ENCODE data around the gene APLNR. TPM values are rescaled to one million over a fixed set of nuclear protein-coding genes. Genes with fewer than 3 reads are reported as not detected.

The APLNR gene
- total and polyA plus RNA-seq, 2 donors (not counting 1 experiment from before 2014, with no cell fraction given): not detected

DNA sequence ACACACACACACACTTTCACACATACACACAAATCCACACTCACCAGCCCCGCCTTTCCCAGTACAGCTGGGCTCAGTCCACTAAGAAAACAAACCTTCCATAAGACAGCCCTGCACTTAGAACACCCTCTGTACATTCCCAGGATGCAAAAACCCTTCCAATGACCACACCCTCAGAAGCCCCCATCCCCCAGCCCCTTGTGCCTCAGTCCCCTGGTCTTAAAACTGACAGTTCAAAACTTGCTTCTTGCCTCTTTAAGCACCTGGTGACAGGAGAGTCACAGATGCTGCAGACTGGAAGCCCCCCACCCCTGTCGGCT is 23.0 kb downstream of the APLNR start:
- no peak for DNase-seq
- Mint-ChIP-seq H3K4me1 (no peaks in the 10 kb centered on the region), H3K27me3 (peaks cover 17% of the 10 kb centered on the region), H3K4me3 (no peak overlapping the region), H3K27ac (no peak overlapping the region), H3K9me3 (ENCODE audit: insufficient read depth) (no peaks in the 10 kb centered on the region)
- H3K4me1 ChIP-seq (ENCODE audit: control insufficient read depth in 2 of 2, insufficient read depth in 2 of 2, low read length in 2 of 2): no peaks in the 10 kb centered on the region
- H3K27me3 ChIP-seq (replicated peaks in 1 of 4; ENCODE audit: control extremely low read depth in 1 of 4, control insufficient read depth in 3 of 4, insufficient read depth in 4 of 4, low read length in 3 of 4): peaks cover 0 to 4% (median 0%) of the 10 kb centered on the region in 4 experiments
- H2AFZ ChIP-seq (ENCODE audit: insufficient read depth, low read depth, low read length, poor library complexity, severe bottlenecking): no peak overlapping the region
- ChIA-PET POLR2A (no interaction called here), CTCF (no interaction called here)
- TF ChIP-seq, protein P1, sequence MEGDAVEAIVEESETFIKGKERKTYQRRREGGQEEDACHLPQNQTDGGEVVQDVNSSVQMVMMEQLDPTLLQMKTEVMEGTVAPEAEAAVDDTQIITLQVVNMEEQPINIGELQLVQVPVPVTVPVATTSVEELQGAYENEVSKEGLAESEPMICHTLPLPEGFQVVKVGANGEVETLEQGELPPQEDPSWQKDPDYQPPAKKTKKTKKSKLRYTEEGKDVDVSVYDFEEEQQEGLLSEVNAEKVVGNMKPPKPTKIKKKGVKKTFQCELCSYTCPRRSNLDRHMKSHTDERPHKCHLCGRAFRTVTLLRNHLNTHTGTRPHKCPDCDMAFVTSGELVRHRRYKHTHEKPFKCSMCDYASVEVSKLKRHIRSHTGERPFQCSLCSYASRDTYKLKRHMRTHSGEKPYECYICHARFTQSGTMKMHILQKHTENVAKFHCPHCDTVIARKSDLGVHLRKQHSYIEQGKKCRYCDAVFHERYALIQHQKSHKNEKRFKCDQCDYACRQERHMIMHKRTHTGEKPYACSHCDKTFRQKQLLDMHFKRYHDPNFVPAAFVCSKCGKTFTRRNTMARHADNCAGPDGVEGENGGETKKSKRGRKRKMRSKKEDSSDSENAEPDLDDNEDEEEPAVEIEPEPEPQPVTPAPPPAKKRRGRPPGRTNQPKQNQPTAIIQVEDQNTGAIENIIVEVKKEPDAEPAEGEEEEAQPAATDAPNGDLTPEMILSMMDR (IDR thresholded peaks at IDR 0.05): no peak
- no peak for TF ChIP-seq EZH2 (IDR thresholded peaks at IDR 0.05; ENCODE audit: borderline replicate concordance, insufficient read depth, low read depth, low read length, poor library complexity, severe bottlenecking)
- H3K27ac ChIP-seq (ENCODE audit: low read length in 2 of 2): no peak overlapping the region
- H3K4me2 ChIP-seq (replicated peaks; ENCODE audit: low read depth, low read length, poor library complexity, severe bottlenecking): no peak overlapping the region
- 54% methylated on average over 1 of the region's 2 CpGs for WGBS (ENCODE audit: insufficient coverage)
- no peak for ATAC-seq (ENCODE audit: low read depth)
- no peaks in the 10 kb centered on the region for H3K79me2 ChIP-seq (ENCODE audit: control insufficient read depth, insufficient read depth, low read length)
- H3K9me3 ChIP-seq (ENCODE audit: control extremely low read depth in 1 of 3, control insufficient read depth in 2 of 3, insufficient read depth in 1 of 3, low read length in 2 of 3): no peaks in the 10 kb centered on the region
- intact Hi-C loops (cut with micrococcal nuclease): no loop called here
- no peaks in the 10 kb centered on the region for H4K20me1 ChIP-seq (ENCODE audit: control insufficient read depth, insufficient read depth, low read length, poor library complexity, severe bottlenecking)
- no peaks in the 10 kb centered on the region for H3K36me3 ChIP-seq (replicated peaks in 1 of 2; ENCODE audit: control extremely low read depth in 1 of 2, control insufficient read depth in 1 of 2, extremely low read depth in 1 of 2, insufficient read depth in 2 of 2, low read length in 1 of 2)
- no peak overlapping the region for H3K4me3 ChIP-seq (ENCODE audit: control extremely low read depth in 1 of 5, extremely low read depth in 1 of 5, insufficient read depth in 1 of 5, low read depth in 2 of 5, low read length in 4 of 5)
- no peak overlapping the region for H3K9ac ChIP-seq (ENCODE audit: low read length)

DNA sequence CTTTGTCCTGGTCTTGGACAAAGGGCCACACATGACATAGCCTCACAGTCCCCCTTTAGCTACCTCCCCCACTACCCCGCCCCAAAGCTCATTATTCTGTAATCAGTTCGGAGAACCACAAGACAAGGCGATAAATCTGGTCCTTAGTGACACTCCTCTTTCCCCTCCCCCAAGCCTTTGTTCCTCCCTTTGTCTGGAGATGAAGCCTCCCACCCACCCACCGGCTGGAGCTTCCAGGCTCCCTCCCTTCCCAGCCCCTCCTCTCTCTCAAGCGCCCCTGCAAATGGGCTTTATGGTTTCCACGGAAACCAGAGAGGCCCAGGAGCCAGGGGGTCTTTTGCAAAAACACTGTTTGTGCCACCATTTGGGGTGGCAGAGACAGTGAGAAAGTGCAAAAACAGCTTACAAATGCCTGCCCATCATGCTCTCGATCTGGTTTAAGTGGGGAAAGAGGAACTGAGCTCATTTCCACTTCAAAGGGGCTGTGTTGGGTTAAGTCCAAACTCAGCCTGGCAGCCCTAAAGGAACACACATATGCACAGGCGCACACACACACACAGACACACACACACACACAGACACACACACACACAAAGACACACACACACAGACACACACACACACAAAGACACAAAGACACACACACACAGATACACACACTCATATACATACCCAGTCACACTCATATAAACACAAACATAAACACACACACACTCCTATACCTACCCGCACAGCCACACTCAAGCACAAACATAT is 23.5 kb downstream of the APLNR start:
- Histone ChIP-seq H3K4me2 (replicated peaks; ENCODE audit: low read depth, low read length, poor library complexity, severe bottlenecking) (no peak overlapping the region), H3K27ac (ENCODE audit: low read length in 2 of 2) (no peak overlapping the region), H2AFZ (ENCODE audit: insufficient read depth, low read depth, low read length, poor library complexity, severe bottlenecking) (no peak overlapping the region), H3K4me3 (ENCODE audit: control extremely low read depth in 1 of 5, extremely low read depth in 1 of 5, insufficient read depth in 1 of 5, low read depth in 2 of 5, low read length in 4 of 5) (no peak overlapping the region), H3K36me3 (replicated peaks in 1 of 2; ENCODE audit: control extremely low read depth in 1 of 2, control insufficient read depth in 1 of 2, extremely low read depth in 1 of 2, insufficient read depth in 2 of 2, low read length in 1 of 2) (no peaks in the 10 kb centered on the region), H3K27me3 (replicated peaks in 1 of 4; ENCODE audit: control extremely low read depth in 1 of 4, control insufficient read depth in 3 of 4, insufficient read depth in 4 of 4, low read length in 3 of 4) (peaks cover 0 to 4% (median 0%) of the 10 kb centered on the region in 4 experiments), H3K9ac (ENCODE audit: low read length) (no peak overlapping the region), H4K20me1 (ENCODE audit: control insufficient read depth, insufficient read depth, low read length, poor library complexity, severe bottlenecking) (no peaks in the 10 kb centered on the region), H3K79me2 (ENCODE audit: control insufficient read depth, insufficient read depth, low read length) (no peaks in the 10 kb centered on the region), H3K9me3 (ENCODE audit: control extremely low read depth in 1 of 3, control insufficient read depth in 2 of 3, insufficient read depth in 1 of 3, low read length in 2 of 3) (no peaks in the 10 kb centered on the region), H3K4me1 (ENCODE audit: control insufficient read depth in 2 of 2, insufficient read depth in 2 of 2, low read length in 2 of 2) (no peaks in the 10 kb centered on the region)
- Mint-ChIP-seq H3K9me3 (ENCODE audit: insufficient read depth) (no peaks in the 10 kb centered on the region), H3K27ac (no peak overlapping the region), H3K4me3 (no peak overlapping the region), H3K4me1 (no peaks in the 10 kb centered on the region), H3K27me3 (peaks cover 17% of the 10 kb centered on the region)
- 21% methylated on average over 8 of the region's 9 CpGs for WGBS (ENCODE audit: insufficient coverage)
- intact Hi-C loops (cut with micrococcal nuclease): no loop called here
- ATAC-seq (ENCODE audit: low read depth): no peak
- DNase-seq: no peak
- ChIA-PET POLR2A (no interaction called here), CTCF (no interaction called here)
- no peak for TF ChIP-seq EZH2 (IDR thresholded peaks at IDR 0.05; ENCODE audit: borderline replicate concordance, insufficient read depth, low read depth, low read length, poor library complexity, severe bottlenecking)
- TF ChIP-seq, protein P1 (IDR thresholded peaks at IDR 0.05): no peak
